Mucosa of gallbladder (tissue), 1 donor: ENCODE data around the gene WIPF1. TPM values are rescaled to one million over a fixed set of nuclear protein-coding genes. Genes with fewer than 3 reads are reported as not detected.

Experiments used
- DNase-seq: peaks from one replicate; pipeline ENCODE4 v3.0.0-alpha.2; 2020; ENCODE audit warnings: low spot score
- total RNA-seq: library from RNA; stranded (reverse); gene quantifications from one replicate; pipeline ENCODE4 v1.2.1, GENCODE V29; 2021
- donor health status: DM: no; HTN: no; CAD: no.

The WIPF1 gene
- total RNA-seq, 1 donor from 2014 or later, result 64.9 TPM

DNA sequence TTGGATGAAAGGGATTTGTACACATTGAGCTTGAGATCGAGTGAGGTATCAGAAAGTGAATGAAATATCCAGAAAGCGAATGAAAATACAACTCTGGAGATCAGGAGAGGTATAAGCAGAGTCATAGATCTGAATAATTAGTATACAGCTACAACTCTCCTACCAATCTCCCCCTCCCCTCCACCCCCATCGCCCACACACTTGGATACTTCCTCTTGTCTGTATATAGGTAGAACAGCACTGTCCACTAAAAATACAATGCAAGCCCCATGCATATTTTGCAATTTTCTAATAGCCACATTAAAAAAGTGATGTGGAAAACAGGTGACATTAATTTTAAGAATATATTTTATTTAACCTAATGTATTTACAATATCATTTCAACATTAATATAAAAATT, 23.7 kb upstream of the WIPF1 start:
- DNase-seq, result no peak

GRCh38 chr2:174618179-174618578, 20.6 kb upstream of the WIPF1 start:
- DNase-seq, result no peak

- DNase-seq, result no peak
These were observed 20.1 kb upstream of the WIPF1 start for GRCh38 chr2:174617718-174618117.

- no peak for DNase-seq
These were observed 19.5 kb upstream of the WIPF1 start for GRCh38 chr2:174617120-174617519.

DNA sequence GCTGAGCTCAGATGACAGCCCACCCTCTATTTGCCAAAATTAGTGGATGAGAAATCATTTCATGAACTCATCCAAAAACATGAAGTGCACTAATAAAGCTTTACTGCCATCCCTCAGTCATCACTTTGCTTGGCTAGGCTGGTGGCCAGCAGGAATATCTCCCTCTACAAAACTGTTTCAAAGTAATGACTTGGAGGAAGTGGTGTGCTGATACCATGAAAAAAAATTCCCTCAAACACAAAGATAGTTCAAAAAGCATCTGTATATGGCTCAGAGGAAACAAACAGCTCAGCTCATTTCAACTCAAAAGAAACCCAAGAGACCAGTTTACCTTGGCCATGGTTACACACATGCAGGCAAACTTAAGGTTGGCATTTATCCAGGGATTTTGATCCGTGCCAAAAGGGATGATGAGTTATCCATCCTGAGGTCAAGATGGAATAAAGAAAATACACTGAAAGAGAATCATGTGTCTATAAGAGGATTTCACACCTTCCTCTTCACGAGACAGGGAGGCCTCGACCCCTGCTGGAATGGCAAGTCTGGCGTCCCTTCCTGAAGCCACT, 18.4 kb upstream of the WIPF1 start:
- DNase-seq, result no peak

DNA sequence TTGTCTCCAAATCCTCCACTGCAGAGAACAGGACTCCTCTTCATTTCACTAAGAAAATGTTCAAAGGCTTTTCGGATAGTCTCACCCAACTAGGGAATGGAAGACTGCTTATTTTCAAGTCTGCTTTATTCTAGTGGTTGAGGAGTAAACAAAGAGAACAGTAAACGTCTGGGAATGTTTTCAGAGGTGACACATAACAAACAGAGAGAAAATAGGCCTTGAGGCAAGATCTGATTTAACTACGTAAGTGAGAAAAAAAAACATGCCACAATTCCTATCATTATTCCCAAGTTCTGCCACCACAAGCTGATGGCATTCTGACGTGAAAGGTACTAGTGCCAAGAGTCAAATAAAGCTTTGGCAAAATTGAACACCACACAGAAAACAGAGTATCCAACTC, 16.7 kb upstream of the WIPF1 start:
- no peak for DNase-seq

GRCh38 chr2:174613531-174613930, 15.9 kb upstream of the WIPF1 start:
- DNase-seq, result no peak

GRCh38 chr2:174612970-174613369, 15.4 kb upstream of the WIPF1 start:
- no peak for DNase-seq

DNA sequence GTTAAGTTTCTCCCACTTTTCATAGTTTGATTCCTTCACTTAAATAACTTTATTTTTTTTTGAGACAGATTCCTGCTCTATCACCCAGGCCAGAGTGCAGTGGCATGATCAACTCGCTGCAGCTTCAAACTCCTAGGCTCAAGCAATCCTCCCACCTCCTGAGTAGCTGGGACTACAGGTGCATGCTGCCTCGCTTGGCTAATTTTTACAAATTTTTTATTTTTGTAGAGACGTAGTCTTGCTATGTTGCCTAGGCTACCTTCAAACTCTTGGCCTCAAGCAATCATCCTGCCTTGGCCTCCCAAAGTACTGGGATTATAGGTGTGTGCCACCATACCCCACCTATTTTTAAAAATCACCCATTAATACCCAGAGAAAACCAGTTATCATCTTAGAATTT, 14.2 kb upstream of the WIPF1 start:
- DNase-seq, result no peak

DNA sequence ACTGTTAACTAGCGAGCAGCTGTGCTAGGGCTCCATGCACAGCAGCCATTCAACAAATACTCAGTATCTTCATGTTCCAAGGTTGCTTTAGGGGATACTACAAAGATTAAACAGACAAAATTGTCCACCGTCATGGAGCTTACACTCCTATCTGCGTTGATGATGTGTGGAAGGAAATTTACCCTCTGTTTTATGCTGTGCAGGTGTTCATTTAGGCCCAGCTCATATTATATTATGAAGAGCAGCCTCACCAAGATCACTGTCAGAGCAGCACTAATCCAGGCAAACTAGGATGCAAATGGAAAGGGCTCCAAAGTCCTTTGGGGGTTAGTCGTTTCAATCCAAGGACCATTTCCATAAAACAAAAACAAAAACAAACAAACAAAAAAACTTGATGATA, 13.4 kb upstream of the WIPF1 start:
- DNase-seq, result no peak

- DNase-seq, result no peak
These were observed 12.8 kb upstream of the WIPF1 start for GRCh38 chr2:174610243-174610995.

DNA sequence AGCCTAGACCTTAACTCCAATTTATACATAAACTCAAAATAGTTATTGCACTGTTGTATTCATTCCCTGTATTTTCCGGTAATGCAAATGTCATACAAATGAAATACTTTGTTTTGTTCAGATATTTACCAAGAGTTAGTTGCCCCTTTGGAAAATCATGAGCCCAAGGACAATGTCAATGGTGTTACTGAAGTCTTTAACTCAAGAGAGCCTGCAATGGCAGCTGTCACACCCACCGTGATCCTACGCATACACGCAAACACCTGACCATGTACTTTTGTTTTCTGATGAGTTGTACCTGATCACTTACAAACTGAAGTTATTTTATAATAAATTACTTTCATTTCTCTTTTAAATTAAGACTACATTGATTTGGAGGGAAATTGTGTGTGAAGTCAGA, 11.7 kb upstream of the WIPF1 start:
- DNase-seq, result no peak

- no peak for DNase-seq
These were observed 11.2 kb upstream of the WIPF1 start for GRCh38 chr2:174608866-174609214.

DNA sequence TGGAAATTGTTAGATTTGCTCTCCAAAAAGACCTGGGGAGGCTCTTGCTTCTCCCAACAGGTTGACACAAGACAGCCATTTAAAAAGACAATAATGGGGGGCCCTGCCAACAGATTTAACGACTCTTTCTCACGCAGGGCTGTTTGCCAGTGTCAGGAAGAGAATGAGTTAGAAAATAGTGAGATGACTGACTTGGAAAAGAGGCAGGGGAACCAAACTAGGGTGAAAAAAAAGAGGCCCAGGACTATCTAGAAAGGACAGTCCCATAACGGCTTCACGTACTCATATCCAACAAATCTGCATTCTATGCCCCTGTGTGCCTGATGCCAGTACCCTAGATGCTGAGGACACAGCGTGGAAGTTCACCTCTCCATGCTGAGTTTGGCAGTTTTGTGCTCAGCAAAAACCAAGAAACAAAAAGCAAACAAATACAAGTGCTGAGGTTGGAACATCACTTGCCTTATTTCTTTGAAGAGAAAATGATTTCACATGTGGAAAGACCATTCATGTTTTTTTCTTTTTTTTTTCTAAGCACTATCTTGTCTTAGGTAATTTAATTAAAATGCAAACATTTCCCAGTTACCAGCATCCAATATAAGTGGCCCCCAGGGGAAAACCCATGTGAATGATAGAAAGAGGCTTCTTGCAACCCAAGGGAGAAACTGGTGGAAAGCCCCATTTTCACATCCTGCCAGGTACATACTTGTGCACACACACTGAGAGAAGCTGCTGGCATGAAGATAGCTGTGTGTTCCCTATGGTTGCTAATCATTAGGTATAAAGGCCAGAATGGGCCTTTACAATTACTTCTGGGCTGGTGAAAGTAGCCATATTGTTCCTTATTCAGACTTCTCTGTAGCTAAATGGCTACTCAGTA, 10.6 kb upstream of the WIPF1 start:
- DNase-seq, result no peak

DNA sequence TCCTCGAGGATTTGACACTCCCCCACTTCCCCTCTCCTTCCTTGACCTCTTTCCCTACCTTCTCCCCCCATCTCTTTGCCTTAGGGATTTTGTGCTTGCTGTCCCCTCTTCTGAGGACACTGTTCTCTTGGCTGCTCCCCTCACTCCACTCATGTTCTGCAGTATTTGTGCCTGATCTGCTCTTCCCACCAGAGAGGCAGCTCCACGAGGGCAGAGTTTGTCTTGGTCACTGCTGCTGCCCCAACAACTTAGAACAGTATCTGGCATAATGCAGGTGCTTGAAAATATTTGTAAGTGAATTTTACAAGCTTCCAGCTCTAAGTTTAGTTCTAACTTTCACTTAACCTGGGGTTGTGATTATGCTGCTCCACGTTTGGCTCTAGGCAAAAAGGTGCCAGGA, 10.0 kb upstream of the WIPF1 start:
- no peak for DNase-seq

DNA sequence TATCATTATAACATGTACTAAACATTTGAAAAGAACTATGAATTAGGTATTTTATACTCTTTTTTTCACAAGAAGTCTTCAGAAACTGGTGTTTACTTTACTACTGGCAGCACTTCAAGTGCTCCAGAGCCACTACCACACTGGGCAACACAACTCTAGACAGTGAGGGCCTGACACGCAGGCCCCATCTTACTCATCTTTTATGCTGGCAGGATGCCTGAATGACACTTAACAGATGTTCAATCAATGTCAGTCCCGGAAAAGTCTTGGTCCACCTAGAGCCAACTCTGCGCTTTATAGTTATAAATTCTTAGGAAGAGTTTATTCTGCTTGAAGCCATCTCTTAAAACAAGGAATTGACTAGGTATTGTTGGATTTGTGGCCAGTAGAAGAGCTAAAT, 8.7 kb upstream of the WIPF1 start:
- DNase-seq, result no peak

DNA sequence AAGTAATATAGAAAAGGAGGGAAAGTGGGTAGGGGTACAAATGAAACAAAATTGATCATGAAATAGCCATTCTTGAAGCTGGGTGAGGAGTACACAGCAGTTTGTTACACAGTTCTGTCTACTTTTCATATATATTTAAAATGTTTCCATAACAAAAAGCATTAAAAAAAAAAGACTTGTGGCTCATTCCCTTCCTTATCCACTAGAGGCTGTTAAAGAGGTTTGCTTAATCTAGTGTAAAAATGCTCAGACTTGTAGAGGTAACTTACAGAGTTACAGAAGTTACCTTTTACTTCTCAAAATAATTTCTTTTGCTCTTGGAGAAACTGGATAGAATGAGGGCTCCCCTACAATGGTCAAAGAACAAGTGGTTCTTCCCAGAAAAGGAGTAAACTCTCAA, 8.1 kb upstream of the WIPF1 start:
- no peak for DNase-seq

DNA sequence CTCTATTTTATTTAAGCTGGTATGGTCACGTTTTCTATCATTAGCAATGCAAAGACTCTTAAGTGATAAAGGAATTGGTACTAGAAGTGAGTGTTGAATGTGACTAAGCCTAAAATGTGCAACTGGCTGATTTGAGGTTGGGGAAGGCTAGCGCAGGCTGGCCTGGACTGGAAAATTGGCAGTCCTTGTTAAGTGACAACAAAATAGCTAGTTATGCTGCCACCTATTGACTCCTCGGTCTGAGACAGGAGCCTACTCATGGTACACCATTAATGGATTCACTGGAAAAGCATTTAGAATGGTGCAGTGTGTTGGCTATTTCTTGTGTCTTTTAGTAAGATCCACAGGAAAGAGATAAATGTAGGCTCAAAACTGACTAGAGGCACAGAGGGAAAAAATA, 5.7 kb upstream of the WIPF1 start:
- DNase-seq, result peak; percentile 65

GRCh38 chr2:174602745-174603144, 5.1 kb upstream of the WIPF1 start:
- no peak for DNase-seq

DNA sequence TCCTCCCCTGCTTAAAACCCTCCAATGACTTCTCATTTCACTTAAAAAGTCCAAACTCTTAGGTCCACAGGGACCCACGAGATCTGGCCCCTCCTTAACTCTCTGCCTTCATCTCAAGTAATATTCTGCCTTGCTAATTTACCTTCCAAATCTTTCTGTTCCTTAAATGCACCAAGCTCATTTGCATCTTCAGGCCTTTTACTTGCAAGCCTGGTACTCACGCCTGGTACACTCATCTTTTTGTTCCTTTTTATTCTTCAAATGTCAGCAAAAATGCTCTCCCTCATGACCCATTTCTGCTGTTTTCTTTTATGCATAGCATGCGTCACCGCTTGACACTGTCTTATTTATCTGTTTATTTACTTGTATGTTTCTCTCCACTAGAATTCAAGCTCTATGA, 2.7 kb upstream of the WIPF1 start:
- DNase-seq, result no peak

GRCh38 chr2:174599310-174599921, 1.8 kb upstream of the WIPF1 start:
- no peak for DNase-seq

- DNase-seq, result no peak
These were observed 627 bp downstream of the WIPF1 start for GRCh38 chr2:174597009-174597344.
